ENCODE data around the gene KLHL26. TPM values are rescaled to one million over a fixed set of nuclear protein-coding genes. Genes with fewer than 3 reads are reported as not detected.

The KLHL26 gene
- total and polyA plus RNA-seq, 2 of the 13 experiments (the other 11 are each of a cell fraction or from before 2014, with no cell fraction given), result 1.5 to 1.7 TPM

DNA sequence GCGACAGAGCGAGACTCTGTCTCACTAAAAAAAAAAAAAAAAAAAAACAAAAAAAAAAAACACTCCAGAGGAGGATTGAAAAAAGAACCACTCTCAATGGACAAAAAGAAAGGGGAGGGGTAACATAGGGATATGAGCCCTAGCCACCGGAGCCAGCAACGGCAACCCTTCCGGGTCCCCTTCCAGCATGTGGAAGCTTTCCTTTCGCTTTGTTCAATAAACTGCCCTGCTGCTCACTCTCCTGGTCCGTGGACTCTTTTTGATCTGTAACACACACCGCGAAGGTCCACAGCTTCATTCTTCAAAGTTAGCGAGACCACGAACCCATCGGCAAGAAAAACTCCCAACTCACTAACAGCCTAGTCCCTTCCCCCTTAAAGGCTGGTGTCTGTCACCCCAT lies 49.3 kb upstream of the KLHL26 start (continued):
- TF ChIP-seq, protein P1, sequence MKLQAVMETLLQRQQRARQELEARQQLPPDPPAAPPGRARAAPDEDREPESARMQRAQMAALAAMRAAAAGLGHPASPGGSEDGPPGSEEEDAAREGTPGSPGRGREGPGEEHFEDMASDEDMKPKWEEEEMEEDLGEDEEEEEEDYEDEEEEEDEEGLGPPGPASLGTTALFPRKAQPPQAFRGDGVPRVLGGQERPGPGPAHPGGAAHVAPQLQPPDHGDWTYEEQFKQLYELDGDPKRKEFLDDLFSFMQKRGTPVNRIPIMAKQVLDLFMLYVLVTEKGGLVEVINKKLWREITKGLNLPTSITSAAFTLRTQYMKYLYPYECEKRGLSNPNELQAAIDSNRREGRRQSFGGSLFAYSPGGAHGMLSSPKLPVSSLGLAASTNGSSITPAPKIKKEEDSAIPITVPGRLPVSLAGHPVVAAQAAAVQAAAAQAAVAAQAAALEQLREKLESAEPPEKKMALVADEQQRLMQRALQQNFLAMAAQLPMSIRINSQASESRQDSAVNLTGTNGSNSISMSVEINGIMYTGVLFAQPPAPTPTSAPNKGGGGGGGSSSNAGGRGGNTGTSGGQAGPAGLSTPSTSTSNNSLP (IDR thresholded peaks at IDR 0.05; ENCODE audit: low read depth, low read length), result no peak
- TF ChIP-seq JARID2 (CRISPR knock-in tag; IDR thresholded peaks at IDR 0.05; ENCODE audit: insufficient replicate concordance) (no peak), JUN (CRISPR knock-in tag; IDR thresholded peaks at IDR 0.05) (no peak), ZNF841 (CRISPR knock-in tag; IDR thresholded peaks at IDR 0.05; ENCODE audit: borderline replicate concordance) (no peak), CBFB (CRISPR knock-in tag; IDR thresholded peaks at IDR 0.05) (no peak), RORA (CRISPR knock-in tag; IDR thresholded peaks at IDR 0.05) (no peak), ZNF83 (CRISPR knock-in tag; IDR thresholded peaks at IDR 0.05; ENCODE audit: borderline replicate concordance) (no peak), SIN3A (IDR thresholded peaks at IDR 0.05; ENCODE audit: borderline replicate concordance, low read depth, low read length) (peak; percentile 17; the same call in 1 of the 2 replicates), ZZZ3 (CRISPR knock-in tag; IDR thresholded peaks at IDR 0.05; ENCODE audit: borderline replicate concordance) (no peak), ZFX (CRISPR knock-in tag; IDR thresholded peaks at IDR 0.05; ENCODE audit: low read depth) (0 out of 2 replicates have a peak, but pooled peaks have one; percentile 28), NFIC (IDR thresholded peaks at IDR 0.05; ENCODE audit: low read length) (no peak), EEA1 (CRISPR knock-in tag; IDR thresholded peaks at IDR 0.05; ENCODE audit: borderline replicate concordance) (no peak), PHF20 (CRISPR knock-in tag; IDR thresholded peaks at IDR 0.05) (0 out of 2 replicates have a peak, but pooled peaks have one; percentile 35), ZFP82 (CRISPR knock-in tag; IDR thresholded peaks at IDR 0.05; ENCODE audit: borderline replicate concordance) (0 out of 2 replicates have a peak, but pooled peaks have one; percentile 4), PAX8 (CRISPR knock-in tag; IDR thresholded peaks at IDR 0.05; ENCODE audit: borderline replicate concordance) (0 out of 2 replicates have a peak, but pooled peaks have one; percentile 32), ZBTB38 (CRISPR knock-in tag; IDR thresholded peaks at IDR 0.05) (no peak), ZNF773 (CRISPR knock-in tag; IDR thresholded peaks at IDR 0.05; ENCODE audit: borderline replicate concordance) (no peak), ZFP90 (CRISPR knock-in tag; IDR thresholded peaks at IDR 0.05; ENCODE audit: borderline replicate concordance) (0 out of 2 replicates have a peak, but pooled peaks have one; percentile 43)
- TF ChIP-seq, protein P2, sequence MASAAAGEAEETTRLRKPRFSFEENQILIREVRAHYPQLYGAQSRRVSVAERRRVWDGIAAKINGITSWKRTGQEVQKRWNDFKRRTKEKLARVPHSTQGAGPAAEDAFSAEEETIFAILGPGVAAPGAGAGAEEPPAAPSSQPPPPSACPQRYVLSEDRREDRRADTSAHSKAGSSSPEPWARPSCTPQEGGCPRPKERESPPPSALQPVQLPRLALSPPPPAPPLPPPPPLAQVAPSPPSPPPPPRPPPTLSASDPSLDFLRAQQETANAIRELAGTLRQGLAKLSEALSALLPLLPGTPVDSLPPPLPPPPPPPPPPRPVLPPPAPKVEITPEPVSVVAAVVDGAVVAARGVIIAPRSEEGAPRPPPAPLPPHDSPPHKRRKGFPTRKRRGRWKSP (CRISPR knock-in tag; IDR thresholded peaks at IDR 0.05), result peak; percentile 53; the same call in 1 of the 2 replicates
- TF ChIP-seq, protein P3, sequence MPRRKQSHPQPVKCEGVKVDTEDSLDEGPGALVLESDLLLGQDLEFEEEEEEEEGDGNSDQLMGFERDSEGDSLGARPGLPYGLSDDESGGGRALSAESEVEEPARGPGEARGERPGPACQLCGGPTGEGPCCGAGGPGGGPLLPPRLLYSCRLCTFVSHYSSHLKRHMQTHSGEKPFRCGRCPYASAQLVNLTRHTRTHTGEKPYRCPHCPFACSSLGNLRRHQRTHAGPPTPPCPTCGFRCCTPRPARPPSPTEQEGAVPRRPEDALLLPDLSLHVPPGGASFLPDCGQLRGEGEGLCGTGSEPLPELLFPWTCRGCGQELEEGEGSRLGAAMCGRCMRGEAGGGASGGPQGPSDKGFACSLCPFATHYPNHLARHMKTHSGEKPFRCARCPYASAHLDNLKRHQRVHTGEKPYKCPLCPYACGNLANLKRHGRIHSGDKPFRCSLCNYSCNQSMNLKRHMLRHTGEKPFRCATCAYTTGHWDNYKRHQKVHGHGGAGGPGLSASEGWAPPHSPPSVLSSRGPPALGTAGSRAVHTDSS (CRISPR knock-in tag; conservative IDR thresholded peaks at IDR 0.05), result no peak
- TF ChIP-seq, protein P4, sequence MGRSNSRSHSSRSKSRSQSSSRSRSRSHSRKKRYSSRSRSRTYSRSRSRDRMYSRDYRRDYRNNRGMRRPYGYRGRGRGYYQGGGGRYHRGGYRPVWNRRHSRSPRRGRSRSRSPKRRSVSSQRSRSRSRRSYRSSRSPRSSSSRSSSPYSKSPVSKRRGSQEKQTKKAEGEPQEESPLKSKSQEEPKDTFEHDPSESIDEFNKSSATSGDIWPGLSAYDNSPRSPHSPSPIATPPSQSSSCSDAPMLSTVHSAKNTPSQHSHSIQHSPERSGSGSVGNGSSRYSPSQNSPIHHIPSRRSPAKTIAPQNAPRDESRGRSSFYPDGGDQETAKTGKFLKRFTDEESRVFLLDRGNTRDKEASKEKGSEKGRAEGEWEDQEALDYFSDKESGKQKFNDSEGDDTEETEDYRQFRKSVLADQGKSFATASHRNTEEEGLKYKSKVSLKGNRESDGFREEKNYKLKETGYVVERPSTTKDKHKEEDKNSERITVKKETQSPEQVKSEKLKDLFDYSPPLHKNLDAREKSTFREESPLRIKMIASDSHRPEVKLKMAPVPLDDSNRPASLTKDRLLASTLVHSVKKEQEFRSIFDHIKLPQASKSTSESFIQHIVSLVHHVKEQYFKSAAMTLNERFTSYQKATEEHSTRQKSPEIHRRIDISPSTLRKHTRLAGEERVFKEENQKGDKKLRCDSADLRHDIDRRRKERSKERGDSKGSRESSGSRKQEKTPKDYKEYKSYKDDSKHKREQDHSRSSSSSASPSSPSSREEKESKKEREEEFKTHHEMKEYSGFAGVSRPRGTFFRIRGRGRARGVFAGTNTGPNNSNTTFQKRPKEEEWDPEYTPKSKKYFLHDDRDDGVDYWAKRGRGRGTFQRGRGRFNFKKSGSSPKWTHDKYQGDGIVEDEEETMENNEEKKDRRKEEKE (IDR thresholded peaks at IDR 0.05), result no peak
- TF ChIP-seq, protein P5, sequence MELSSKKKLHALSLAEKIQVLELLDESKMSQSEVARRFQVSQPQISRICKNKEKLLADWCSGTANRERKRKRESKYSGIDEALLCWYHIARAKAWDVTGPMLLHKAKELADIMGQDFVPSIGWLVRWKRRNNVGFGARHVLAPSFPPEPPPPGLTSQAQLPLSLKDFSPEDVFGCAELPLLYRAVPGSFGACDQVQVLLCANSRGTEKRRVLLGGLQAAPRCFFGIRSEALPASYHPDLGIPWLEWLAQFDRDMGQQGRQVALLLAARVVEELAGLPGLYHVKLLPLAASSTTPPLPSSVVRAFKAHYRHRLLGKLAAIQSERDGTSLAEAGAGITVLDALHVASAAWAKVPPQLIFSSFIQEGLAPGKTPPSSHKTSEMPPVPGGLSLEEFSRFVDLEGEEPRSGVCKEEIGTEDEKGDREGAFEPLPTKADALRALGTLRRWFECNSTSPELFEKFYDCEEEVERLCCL (CRISPR knock-in tag; IDR thresholded peaks at IDR 0.05; ENCODE audit: borderline replicate concordance), result no peak
